BJ (cell line): ENCODE results near the gene IL20RA. TPM values are rescaled to one million over a fixed set of nuclear protein-coding genes. Genes with fewer than 3 reads are reported as not detected.
A peak's percentile ranks its signal among the peaks of the same experiment; 100 is the strongest.

ENCODE experiments used
- CTCF ChIA-PET: fragments of 350-600 bp; formaldehyde crosslinking; extraction: SDS; loops from one replicate; lab custom pipeline; 2021; ENCODE audit warnings: antibody characterized with exemption, inconsistent platforms; lab: Yijun Ruan, JAX
- POLR2A ChIA-PET: fragments of 300-600 bp; sonication (Branson Sonifier 250); formaldehyde crosslinking; extraction: SDS; loops from one replicate; lab custom pipeline; 2021; ENCODE audit warnings: antibody characterized with exemption; lab: Charles Lee
- DNase-seq: peaks from one replicate; pipeline ENCODE4 v3.0.0-alpha.2; 2011; ENCODE audit warnings: low read depth
- H3K27me3 ChIP-seq: 2 replicates; pipeline ENCODE4 v1.6.0; 2011; ENCODE audit warnings: low read length; ENCODE audit not compliant: control insufficient read depth, insufficient read depth
- H3K36me3 ChIP-seq: 2 replicates; pipeline ENCODE4 v1.5.1; 2011; ENCODE audit warnings: low read length; ENCODE audit not compliant: control insufficient read depth, insufficient read depth
- H3K4me3 ChIP-seq: 2 replicates; pipeline ENCODE4 v1.5.1; 2011; ENCODE audit warnings: low read depth, mild to moderate bottlenecking, control low read depth, low read length
- polyA plus RNA-seq: library from polyadenylated mRNA; depleted of rRNA; stranded (reverse); fragments of >200 nt; gene quantifications from 2 replicates; pipeline ENCODE4 v1.2.3, GENCODE V29; 2011
- TF ChIP-seq, protein P1 (sequence below): IDR thresholded peaks from 2 replicates; pipeline ENCODE4 v1.5.1; 2011; ENCODE audit warnings: low read depth, mild to moderate bottlenecking, control low read depth, inconsistent platforms, low read length, moderate library complexity; ENCODE audit not compliant: insufficient read depth

The IL20RA gene
- polyA plus RNA-seq, 1 experiment = not detected

DNA sequence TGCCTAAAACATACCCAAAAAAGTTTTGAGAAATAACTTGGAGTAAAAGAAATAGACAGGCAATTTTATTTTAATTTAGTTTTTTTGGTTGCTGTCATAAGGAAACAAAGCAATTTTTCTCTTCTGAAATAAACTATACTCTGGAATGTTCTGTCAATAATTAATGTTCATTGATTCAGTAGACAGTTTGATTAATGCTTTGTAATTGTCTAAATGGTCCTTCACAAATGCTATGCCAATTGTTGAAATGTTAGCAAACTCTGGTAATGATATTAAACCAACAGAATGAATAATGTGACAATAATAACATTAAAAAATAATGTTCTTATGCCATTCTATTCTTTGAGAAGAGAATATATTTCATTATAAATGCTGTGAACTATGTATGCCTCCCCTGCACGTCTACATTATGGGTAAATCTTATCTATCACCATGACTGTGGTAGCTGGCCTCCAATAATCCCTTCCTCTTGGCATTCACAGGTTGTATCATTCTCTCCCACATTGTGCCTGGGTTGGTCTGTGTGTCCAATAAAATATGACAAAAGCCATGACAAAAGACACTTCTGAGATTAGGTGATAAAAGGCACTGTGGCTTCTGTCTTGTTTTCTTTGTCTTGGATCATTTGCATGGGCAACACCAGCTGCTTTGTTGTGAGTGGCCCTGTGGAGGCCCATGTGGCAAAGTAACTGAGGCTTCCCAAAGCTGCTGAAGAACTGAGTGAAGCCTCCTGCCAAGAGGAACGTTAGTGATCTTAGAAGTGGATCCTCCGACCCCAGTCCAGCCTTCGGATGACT is 25.1 kb downstream of the IL20RA start:
- CTCF ChIA-PET = interaction anchor here (1.4 kb wide), 1 partner anchor 51 kb away, joined by 3 read pairs; no protein-coding TSS in a partner anchor
- no peak for DNase-seq
- Histone ChIP-seq H3K27me3 (no peaks in the 10 kb centered on the region), H3K36me3 (no peaks in the 10 kb centered on the region), H3K4me3 (no peak overlapping the region)
- TF ChIP-seq, protein P1, sequence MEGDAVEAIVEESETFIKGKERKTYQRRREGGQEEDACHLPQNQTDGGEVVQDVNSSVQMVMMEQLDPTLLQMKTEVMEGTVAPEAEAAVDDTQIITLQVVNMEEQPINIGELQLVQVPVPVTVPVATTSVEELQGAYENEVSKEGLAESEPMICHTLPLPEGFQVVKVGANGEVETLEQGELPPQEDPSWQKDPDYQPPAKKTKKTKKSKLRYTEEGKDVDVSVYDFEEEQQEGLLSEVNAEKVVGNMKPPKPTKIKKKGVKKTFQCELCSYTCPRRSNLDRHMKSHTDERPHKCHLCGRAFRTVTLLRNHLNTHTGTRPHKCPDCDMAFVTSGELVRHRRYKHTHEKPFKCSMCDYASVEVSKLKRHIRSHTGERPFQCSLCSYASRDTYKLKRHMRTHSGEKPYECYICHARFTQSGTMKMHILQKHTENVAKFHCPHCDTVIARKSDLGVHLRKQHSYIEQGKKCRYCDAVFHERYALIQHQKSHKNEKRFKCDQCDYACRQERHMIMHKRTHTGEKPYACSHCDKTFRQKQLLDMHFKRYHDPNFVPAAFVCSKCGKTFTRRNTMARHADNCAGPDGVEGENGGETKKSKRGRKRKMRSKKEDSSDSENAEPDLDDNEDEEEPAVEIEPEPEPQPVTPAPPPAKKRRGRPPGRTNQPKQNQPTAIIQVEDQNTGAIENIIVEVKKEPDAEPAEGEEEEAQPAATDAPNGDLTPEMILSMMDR = no peak
- POLR2A ChIA-PET = no interaction called here

DNA sequence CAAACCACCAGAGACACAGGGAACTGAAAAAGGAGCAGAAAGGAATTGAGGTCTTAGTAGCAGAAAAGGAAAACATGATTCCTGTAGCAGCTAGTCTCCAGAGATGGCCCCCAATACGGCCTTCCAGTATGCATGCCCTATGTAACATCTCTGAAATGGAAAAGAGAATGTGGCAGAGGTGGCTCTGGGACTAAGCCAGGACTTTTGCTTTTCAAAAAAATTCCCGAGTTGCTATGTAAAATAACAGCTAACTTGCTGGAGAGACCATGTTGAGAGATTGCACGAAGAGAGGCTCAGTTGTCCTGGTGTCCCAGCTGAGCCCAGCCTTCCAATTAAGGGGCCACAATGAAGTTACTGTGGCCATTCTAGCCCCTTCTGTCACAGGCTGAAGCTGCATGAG is 27.7 kb downstream of the IL20RA start:
- Histone ChIP-seq H3K27me3 (no peaks in the 10 kb centered on the region), H3K4me3 (no peak overlapping the region), H3K36me3 (no peaks in the 10 kb centered on the region)
- ChIA-PET POLR2A (no interaction called here), CTCF (interaction anchor here (1.0 to 1.9 kb wide), 2 partner anchors 23 to 77 kb away, joined by 3 to 5 read pairs; no protein-coding TSS in a partner anchor)
- TF ChIP-seq, protein P1 = no peak
- DNase-seq = no peak

DNA sequence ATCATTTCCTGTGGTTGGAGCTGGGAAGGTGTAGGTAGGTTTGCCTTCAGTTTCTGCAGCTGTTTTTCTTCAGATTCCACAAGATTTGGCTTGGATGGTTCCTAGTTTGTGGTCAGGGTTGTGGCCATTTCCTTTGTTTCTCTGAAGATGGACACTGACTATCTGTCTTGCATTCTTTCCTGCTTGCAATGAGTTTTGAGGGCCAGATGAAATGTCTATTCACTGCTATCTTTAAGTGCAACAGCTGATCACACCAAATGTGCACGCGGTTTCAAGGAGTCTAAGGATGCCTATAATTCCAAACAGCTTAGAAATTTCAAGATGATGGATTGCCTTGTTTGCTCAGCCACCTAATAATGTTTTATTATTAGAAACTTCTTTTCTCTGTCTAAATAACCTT is 28.4 kb downstream of the IL20RA start:
- CTCF ChIA-PET = interaction anchor here (0.6 to 1.9 kb wide), 4 partner anchors 12 to 78 kb away, joined by 3 to 5 read pairs (median 4); no protein-coding TSS in a partner anchor
- H3K4me3 ChIP-seq = no peak overlapping the region

DNA sequence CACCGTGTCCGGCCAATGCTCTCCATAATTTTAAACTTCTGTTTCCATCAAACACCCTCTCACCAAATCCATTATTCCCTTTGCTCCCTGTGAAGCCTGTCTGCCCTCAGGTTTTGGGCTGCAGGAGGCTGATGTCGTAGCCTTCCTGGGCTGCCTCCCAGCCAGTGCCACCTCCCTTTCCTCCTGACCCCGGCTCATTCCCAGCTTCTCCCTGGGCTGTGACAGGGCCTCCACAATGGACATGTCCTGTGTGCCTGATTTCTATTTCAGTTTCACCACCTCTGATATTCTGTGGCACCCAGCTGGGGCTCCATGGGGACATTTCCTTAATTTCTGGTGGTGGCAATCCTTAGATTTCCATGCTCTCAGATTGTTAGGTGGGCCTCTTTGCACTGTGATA is 28.8 kb downstream of the IL20RA start:
- Histone ChIP-seq H3K4me3 (no peak overlapping the region), H3K27me3 (no peaks in the 10 kb centered on the region), H3K36me3 (no peaks in the 10 kb centered on the region)
- CTCF ChIA-PET = interaction anchor here (1.0 to 1.9 kb wide), 5 partner anchors 24 to 171 kb away, joined by 3 to 5 read pairs (median 3); no protein-coding TSS in a partner anchor
- POLR2A ChIA-PET = no interaction called here
- DNase-seq = no peak
- TF ChIP-seq, protein P1 = no peak

More for the DNA sequence above, 28.4 kb downstream of the IL20RA start:
- POLR2A ChIA-PET = no interaction called here
- TF ChIP-seq, protein P1 = no peak
- DNase-seq = no peak
- no peaks in the 10 kb centered on the region for H3K36me3 ChIP-seq
- H3K27me3 ChIP-seq = no peaks in the 10 kb centered on the region

DNA sequence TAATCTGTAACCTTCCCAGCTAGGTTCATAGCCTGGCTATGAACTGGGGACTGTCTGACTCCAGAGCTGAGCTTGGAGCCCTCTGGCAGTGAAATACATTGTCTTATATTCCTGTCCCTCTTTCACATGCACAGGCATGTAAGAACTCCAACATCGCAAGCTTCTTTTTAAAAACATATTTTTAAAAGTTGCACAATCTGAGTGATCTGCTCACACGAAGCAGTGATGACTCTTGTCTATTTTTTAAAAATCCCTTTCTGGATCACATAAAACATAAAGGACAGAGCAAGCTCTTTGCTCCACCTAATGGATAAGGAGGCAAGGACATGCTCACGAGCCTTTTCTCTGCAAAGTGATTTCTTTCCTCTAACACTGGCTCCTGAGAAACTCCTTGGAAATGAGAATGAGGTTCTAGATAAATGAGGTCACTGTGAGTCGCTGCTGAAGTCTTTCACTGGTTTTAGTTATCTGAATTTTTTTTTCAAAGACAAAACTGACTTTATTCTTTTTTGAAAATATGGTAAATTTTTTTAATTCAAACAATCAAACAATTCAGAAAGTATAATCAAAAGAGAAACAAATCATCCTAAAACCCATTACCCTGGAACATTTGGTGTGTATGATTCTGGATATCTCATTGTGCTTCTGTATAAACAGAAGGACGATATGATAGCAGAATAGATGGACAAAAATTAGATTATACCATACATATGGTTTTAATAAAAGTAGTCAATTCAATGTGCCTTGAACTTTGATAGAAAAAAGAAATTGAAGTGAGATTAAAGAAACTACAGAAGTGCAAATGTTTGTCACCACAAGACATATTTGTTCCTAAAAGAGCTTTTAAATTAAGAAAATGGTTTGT is 30.8 kb downstream of the IL20RA start:
- Histone ChIP-seq H3K27me3 (no peaks in the 10 kb centered on the region), H3K36me3 (no peaks in the 10 kb centered on the region), H3K4me3 (no peak overlapping the region)
- ChIA-PET CTCF (interaction anchor here (0.9 to 1.9 kb wide), 7 partner anchors 9 to 370 kb away, joined by 3 to 8 read pairs (median 4); no protein-coding TSS in a partner anchor), POLR2A (no interaction called here)
- no peak for DNase-seq
- TF ChIP-seq, protein P1 = peak; percentile 57
